Left hindlimb (tissue), 1 donor: Measurements from ENCODE around the gene CHN1.
A peak's percentile ranks its signal among the peaks of the same experiment; 100 is the strongest.

ENCODE experiments used
- DNase-seq: peaks from one replicate; pipeline ENCODE4 v3.0.0-alpha.2; 2018

Gene CHN1

DNA sequence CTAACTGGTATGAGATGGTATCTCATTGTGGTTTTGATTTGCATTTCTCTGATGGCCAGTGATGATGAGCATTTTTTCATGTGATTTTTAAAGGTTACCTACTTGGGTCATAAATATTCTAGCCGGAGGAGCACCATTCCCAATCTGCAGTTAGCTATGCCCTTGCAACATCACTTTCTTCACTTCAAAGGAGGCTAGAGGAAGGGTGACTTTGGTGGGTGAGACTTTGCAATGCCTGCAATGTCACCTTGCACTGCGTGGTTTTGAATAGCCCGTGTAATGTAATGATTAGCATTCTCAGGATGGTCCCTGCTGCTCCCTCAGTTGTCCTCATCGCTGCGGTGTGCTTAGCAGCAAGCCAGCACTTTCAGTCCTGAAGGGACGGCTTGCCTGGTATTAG is 184.8 kb downstream of the CHN1 start:
- DNase-seq = no peak

DNA sequence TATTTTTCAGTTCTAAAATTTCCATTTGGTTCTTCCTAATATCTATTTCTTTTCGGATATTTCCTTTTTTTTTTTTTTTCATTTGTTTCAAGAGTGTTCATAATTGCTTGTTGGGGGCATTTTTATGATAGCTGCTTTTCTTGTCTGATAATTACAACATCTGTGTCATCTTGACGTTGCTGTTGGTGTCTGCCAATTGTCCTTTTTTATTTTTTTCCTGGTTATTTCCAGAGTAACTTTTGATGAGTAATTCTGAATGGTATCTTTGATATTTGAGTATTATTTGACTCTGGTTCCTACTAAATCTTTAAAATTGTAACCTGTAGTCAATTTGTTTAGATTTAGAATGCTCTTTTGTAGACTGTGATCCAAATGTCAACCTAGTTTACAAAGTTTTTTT is 189.7 kb downstream of the CHN1 start:
- no peak for DNase-seq

GRCh38 chr2:174812037-174812436 is 193.1 kb downstream of the CHN1 start:
- DNase-seq = no peak

DNA sequence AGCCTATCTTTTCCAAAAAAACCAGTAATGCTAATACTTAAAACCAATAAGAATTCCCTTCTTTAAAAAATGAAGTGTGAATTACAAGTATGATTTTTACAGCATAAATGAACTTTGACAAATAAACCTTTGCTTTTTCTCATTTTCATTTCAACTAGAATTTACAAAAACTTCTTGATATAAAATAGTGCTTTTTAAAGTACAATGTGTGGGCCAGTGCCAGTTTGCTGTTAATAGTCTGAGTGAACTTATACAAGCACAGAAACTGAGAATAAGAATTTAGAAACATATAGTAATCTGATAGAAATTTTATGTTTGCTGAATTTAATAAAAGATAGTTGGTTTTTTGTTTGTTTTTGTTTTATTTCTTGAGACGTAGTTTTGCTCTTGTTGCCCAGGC is 197.2 kb downstream of the CHN1 start:
- no peak for DNase-seq

GRCh38 chr2:174805803-174806202 is 199.4 kb downstream of the CHN1 start:
- DNase-seq = no peak

GRCh38 chr2:174802459-174802858 is 202.7 kb downstream of the CHN1 start:
- DNase-seq = no peak

- DNase-seq = no peak
Observed at GRCh38 chr2:174800436-174801205, 204.6 kb downstream of the CHN1 start.

DNA sequence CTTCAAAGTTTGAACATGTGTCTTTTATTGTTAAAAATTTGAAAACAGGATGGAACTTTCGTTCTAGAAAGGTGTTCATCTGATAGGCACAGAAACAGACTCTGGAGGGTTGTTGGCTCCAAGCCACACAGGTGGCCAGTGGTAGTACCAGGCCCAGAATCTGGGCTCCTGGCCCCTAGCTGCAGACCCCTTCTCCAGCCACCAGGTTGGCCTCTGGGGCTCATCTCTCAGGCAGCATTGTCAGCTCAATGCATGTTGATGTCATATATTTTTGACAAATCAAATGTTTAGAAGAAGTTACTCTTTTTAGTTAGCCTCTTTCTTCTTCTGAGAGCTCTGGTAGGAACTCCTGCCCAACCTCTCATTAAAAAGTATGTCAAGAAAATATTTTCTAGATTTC is 206.4 kb downstream of the CHN1 start:
- DNase-seq = no peak

GRCh38 chr2:174797781-174798276 is 207.4 kb downstream of the CHN1 start:
- no peak for DNase-seq

- no peak for DNase-seq
Observed at GRCh38 chr2:174796319-174796771, 208.8 kb downstream of the CHN1 start.

DNA sequence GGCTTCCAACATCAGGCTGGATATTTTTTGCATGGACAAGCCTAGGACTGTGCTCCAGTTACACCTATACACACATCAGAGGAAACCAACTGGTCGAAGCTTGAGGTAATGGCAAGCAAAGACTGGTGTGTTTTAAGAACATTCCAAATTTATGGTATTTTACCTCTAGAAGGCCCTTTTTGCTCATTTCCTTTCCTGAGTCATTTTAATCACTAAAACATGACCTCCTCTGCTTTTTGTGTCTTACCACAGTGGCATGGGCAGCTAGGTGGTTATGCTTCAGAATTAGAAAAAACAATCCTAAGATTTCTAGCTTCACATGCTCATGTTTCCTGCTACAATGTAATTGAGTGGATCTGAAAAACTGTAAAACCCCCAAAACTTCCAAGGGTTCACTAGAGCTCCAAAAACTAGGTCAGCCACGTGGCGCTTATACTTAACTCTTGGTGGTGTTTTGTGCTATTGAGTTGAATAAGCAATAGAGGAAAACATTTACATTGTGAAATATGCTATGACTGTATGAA is 210.3 kb downstream of the CHN1 start:
- no peak for DNase-seq

- no peak for DNase-seq
Observed at GRCh38 chr2:174792309-174793025, 212.7 kb downstream of the CHN1 start.

DNA sequence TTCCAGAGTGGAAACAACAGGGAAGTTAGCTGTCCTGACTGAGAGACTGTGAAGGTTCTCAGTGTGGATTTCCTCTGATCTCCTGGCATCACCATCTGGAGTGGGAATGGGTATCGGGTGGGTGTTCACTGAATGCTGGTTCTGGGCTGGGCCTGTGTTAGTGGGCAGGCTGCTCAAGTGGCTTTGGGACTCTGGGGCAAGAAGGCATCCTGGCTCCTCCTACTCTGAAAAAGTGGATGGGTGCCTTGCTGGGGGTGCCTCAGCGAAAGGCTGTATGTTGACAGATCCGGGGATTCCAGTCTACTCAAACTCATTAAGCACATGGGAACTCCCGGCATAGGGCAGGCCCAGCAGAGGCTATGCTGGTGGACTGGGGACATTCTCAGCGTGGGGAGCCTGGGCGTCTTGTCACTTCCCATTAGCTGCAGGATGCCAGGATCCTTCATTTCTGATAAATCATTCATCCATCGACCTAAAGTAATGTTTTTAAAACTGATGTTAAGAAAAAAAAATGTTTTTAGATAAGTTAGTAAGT is 213.4 kb downstream of the CHN1 start:
- no peak for DNase-seq

DNA sequence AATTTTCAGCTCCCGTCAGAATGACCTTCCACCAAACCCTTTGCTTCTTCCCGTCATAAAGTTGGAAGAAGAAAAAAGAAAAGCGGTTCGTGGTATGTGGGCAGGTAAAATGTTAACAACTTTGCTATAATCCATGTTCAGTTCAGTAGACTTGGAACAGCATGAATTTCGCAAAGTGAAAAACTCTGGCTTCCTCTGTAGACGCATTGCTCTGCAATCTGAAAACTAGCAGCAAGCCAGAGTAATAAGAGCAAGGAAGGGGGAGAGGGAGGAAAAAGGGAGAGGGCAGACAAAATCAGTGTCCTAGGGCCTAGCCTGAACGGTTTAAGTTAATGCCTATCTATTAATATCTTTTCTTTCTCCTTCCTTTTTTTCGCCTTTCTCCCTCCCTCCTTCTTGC is 214.2 kb downstream of the CHN1 start:
- DNase-seq = no peak

DNA sequence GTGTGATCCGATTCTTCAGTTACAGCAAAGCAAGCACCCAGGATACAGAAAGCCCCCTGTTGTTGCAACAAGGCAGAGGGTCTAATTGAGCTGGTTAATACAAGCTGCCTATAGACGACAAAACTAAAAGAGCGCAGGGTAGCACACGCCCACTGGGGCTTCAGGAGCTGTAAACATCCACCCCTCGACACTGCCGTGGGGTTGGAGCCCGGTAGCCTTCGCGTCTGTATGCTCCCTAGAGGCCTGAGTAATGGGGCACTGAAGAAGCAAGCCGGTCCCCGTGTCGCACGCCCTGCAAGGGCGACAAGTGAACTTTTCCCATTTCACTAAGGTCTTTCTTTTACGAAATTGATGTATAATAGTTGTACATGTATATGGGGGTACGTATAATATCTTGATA is 216.2 kb downstream of the CHN1 start:
- no peak for DNase-seq

- DNase-seq = no peak
Observed at GRCh38 chr2:174788291-174788929, 216.8 kb downstream of the CHN1 start.

GRCh38 chr2:174787487-174788205 is 217.5 kb downstream of the CHN1 start:
- peak; percentile 89 for DNase-seq

DNA sequence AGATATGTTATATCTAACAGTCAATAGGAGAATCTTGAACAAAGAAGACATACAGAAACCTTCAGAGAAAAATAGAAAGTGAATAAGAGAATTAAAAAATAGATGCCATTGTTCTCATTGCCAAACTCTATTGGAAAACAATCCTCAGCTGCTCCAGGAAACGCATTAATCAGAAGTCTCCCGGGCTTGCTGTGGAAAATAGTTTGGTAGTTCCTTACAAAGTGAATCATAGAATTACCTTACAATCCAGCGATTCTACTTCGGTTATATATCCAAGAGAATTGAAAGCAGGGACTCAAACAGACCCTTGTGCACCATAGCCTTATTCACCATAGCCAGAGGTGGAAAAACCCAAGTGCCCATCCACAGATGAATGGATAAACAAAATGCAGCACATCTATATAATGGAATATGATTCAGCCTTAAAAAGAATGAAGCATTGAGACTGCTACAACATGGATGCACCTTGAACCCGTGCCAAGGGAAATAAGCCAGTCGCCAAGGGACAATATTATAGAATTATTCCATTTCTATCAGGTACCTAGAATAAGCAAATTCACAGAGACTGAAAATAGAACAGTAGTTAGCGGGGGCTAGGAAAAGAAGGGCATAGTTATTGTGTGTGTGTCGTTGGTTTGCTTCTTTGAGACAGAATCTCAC is 219.0 kb downstream of the CHN1 start:
- no peak for DNase-seq

DNA sequence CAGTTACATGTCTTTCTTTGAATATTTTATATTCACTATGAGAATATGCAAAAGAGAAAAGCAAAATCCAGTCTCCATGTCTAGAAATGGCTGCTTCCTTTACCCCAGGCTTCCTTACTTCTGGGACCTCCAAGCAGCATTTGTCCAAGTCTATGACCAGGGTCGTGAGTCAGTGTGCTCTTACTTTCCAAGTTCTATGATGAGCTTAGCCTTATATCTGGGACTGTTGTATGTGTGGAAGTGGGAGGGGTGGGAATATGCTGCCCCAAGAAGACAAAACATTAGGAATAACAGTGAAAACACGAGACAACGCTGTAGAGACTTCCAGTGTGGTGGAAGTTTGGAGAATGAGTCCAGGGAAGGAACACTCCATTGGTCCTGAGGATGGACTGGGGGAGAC is 219.7 kb downstream of the CHN1 start:
- DNase-seq = no peak

- no peak for DNase-seq
Observed at GRCh38 chr2:174784909-174785308, 220.3 kb downstream of the CHN1 start.

- no peak for DNase-seq
Observed at GRCh38 chr2:174784316-174784715, 220.9 kb downstream of the CHN1 start.

DNA sequence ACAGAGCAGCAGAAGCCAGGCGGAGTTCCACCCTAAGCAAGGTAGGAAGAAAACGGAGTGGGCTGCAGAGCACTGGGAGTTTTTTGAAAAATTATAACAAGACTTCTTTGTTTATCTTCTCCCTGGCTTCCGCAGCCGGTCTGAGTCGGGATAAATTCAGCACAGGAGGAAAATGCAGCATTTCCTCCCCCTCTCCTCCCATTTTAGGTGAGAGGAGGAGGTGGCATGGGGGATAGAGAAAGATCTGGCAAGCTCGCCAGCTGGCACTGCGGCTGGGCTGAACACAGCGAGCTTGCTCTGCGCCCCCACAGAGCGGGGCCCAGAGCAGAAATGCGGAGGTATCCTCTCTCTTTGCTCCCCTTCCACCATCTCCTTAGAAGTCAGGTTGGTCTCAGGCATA is 223.2 kb downstream of the CHN1 start:
- no peak for DNase-seq
